ENCODE data around the gene SRCAP. TPM values are rescaled to one million over a fixed set of nuclear protein-coding genes. Genes with fewer than 3 reads are reported as not detected.
A peak's percentile ranks its signal among the peaks of the same experiment; 100 is the strongest.

SRCAP gene
- total and polyA plus RNA-seq, 2 donors, result 6.1 to 8.8 TPM

- 99% methylated on average over 13 of the region's 13 CpGs for WGBS
- Histone ChIP-seq H3K27ac (ENCODE audit: low read depth in 1 of 2, low read length in 1 of 2) (no peak overlapping the region), H3K4me3 (ENCODE audit: low read length in 2 of 2) (no peak overlapping the region), H3K9me3 (ENCODE audit: control insufficient read depth in 2 of 2, insufficient read depth in 1 of 2, low read length in 1 of 2) (no peaks in the 10 kb centered on the region), H3K4me1 (ENCODE audit: control insufficient read depth in 2 of 2, insufficient read depth in 2 of 2, low read length in 2 of 2) (peaks cover 0 to 12% of the 10 kb centered on the region in 2 donors), H3K27me3 (ENCODE audit: control insufficient read depth in 2 of 2, insufficient read depth in 1 of 2, low read length in 1 of 2) (no peaks in the 10 kb centered on the region), H3K36me3 (ENCODE audit: control insufficient read depth in 2 of 2, insufficient read depth in 2 of 2, low read length in 1 of 2) (peaks cover 40 to 50% of the 10 kb centered on the region in 2 donors)
- no peak for DNase-seq (ENCODE audit: low read depth in 6 of 9, low spot score in 9 of 9)
Observed at GRCh38 chr16:30756781-30757100, 57.8 kb downstream of the SRCAP start.

- Histone ChIP-seq H3K27me3 (ENCODE audit: control insufficient read depth in 2 of 2, insufficient read depth in 1 of 2, low read length in 1 of 2) (no peaks in the 10 kb centered on the region), H3K4me1 (ENCODE audit: control insufficient read depth in 2 of 2, insufficient read depth in 2 of 2, low read length in 2 of 2) (peaks cover 0 to 12% of the 10 kb centered on the region in 2 donors), H3K27ac (ENCODE audit: low read depth in 1 of 2, low read length in 1 of 2) (no peak overlapping the region), H3K36me3 (ENCODE audit: control insufficient read depth in 2 of 2, insufficient read depth in 2 of 2, low read length in 1 of 2) (peaks cover 40 to 50% of the 10 kb centered on the region in 2 donors), H3K9me3 (ENCODE audit: control insufficient read depth in 2 of 2, insufficient read depth in 1 of 2, low read length in 1 of 2) (no peaks in the 10 kb centered on the region), H3K4me3 (ENCODE audit: low read length in 2 of 2) (no peak overlapping the region)
- no peak for DNase-seq (ENCODE audit: low read depth in 6 of 9, low spot score in 9 of 9)
- WGBS, result 97% methylated on average over 7 of the region's 7 CpGs
Observed at GRCh38 chr16:30757316-30757715, 58.3 kb downstream of the SRCAP start.

- no peak for DNase-seq (ENCODE audit: low read depth in 6 of 9, low spot score in 9 of 9)
- Histone ChIP-seq H3K4me1 (ENCODE audit: control insufficient read depth in 2 of 2, insufficient read depth in 2 of 2, low read length in 2 of 2) (peaks cover 8 to 22% of the 10 kb centered on the region in 2 donors), H3K27me3 (ENCODE audit: control insufficient read depth in 2 of 2, insufficient read depth in 1 of 2, low read length in 1 of 2) (no peaks in the 10 kb centered on the region), H3K27ac (ENCODE audit: low read depth in 1 of 2, low read length in 1 of 2) (no peak overlapping the region), H3K36me3 (ENCODE audit: control insufficient read depth in 2 of 2, insufficient read depth in 2 of 2, low read length in 1 of 2) (peaks cover 38 to 47% of the 10 kb centered on the region in 2 donors), H3K4me3 (ENCODE audit: low read length in 2 of 2) (no peak overlapping the region), H3K9me3 (ENCODE audit: control insufficient read depth in 2 of 2, insufficient read depth in 1 of 2, low read length in 1 of 2) (no peaks in the 10 kb centered on the region)
- 56% methylated on average over 10 of the region's 10 CpGs for WGBS
Observed at GRCh38 chr16:30758988-30759491, 60.1 kb downstream of the SRCAP start.

GRCh38 chr16:30760001-30760559 is 61.1 kb downstream of the SRCAP start:
- H3K27me3 ChIP-seq (ENCODE audit: control insufficient read depth in 2 of 2, insufficient read depth in 1 of 2, low read length in 1 of 2), result no peaks in the 10 kb centered on the region
- no peaks in the 10 kb centered on the region for H3K9me3 ChIP-seq (ENCODE audit: control insufficient read depth in 2 of 2, insufficient read depth in 1 of 2, low read length in 1 of 2)
- H3K4me3 ChIP-seq (ENCODE audit: low read length in 2 of 2), result no peak overlapping the region
- peaks cover 8 to 22% of the 10 kb centered on the region in 2 donors for H3K4me1 ChIP-seq (ENCODE audit: control insufficient read depth in 2 of 2, insufficient read depth in 2 of 2, low read length in 2 of 2)
- H3K27ac ChIP-seq (ENCODE audit: low read depth in 1 of 2, low read length in 1 of 2), result no peak overlapping the region
- 97% methylated on average over 7 of the region's 7 CpGs for WGBS
- DNase-seq (ENCODE audit: low read depth in 6 of 9, low spot score in 9 of 9), result no peak
- H3K36me3 ChIP-seq (ENCODE audit: control insufficient read depth in 2 of 2, insufficient read depth in 2 of 2, low read length in 1 of 2), result peaks cover 38 to 48% of the 10 kb centered on the region in 2 donors

GRCh38 chr16:30760577-30761426 is 61.8 kb downstream of the SRCAP start:
- no peaks in the 10 kb centered on the region for H3K9me3 ChIP-seq (ENCODE audit: control insufficient read depth in 2 of 2, insufficient read depth in 1 of 2, low read length in 1 of 2)
- peak overlapping the region; percentile 57 to 66 for H3K4me3 ChIP-seq (ENCODE audit: low read length in 2 of 2)
- no peak overlapping the region for H3K27ac ChIP-seq (ENCODE audit: low read depth in 1 of 2, low read length in 1 of 2)
- DNase-seq (ENCODE audit: low read depth in 6 of 9, low spot score in 9 of 9), result no peak
- WGBS, result 31% methylated on average over 26 of the region's 26 CpGs
- H3K36me3 ChIP-seq (ENCODE audit: control insufficient read depth in 2 of 2, insufficient read depth in 2 of 2, low read length in 1 of 2), result peaks cover 39 to 50% of the 10 kb centered on the region in 2 donors
- H3K27me3 ChIP-seq (ENCODE audit: control insufficient read depth in 2 of 2, insufficient read depth in 1 of 2, low read length in 1 of 2), result no peaks in the 10 kb centered on the region
- H3K4me1 ChIP-seq (ENCODE audit: control insufficient read depth in 2 of 2, insufficient read depth in 2 of 2, low read length in 2 of 2), result peaks cover 8 to 22% of the 10 kb centered on the region in 2 donors

GRCh38 chr16:30761427-30761927 is 62.5 kb downstream of the SRCAP start:
- WGBS, result 1% methylated on average over 64 of the region's 64 CpGs
- DNase-seq (ENCODE audit: low read depth in 6 of 9, low spot score in 9 of 9), result peak in 2 of 9 donors; percentile 22 to 54
- peak overlapping the region; percentile 62 to 80 for H3K27ac ChIP-seq (ENCODE audit: low read depth in 1 of 2, low read length in 1 of 2)
- H3K27me3 ChIP-seq (ENCODE audit: control insufficient read depth in 2 of 2, insufficient read depth in 1 of 2, low read length in 1 of 2), result no peaks in the 10 kb centered on the region
- H3K4me1 ChIP-seq (ENCODE audit: control insufficient read depth in 2 of 2, insufficient read depth in 2 of 2, low read length in 2 of 2), result peaks cover 8 to 22% of the 10 kb centered on the region in 2 donors
- H3K4me3 ChIP-seq (ENCODE audit: low read length in 2 of 2), result peak overlapping the region; percentile 57 to 66
- H3K36me3 ChIP-seq (ENCODE audit: control insufficient read depth in 2 of 2, insufficient read depth in 2 of 2, low read length in 1 of 2), result peaks cover 39 to 51% of the 10 kb centered on the region in 2 donors
- H3K9me3 ChIP-seq (ENCODE audit: control insufficient read depth in 2 of 2, insufficient read depth in 1 of 2, low read length in 1 of 2), result no peaks in the 10 kb centered on the region

- Histone ChIP-seq H3K27ac (ENCODE audit: low read depth in 1 of 2, low read length in 1 of 2) (peak within 1 kb of the TSS; percentile 75 to 80), H3K36me3 (ENCODE audit: control insufficient read depth in 2 of 2, insufficient read depth in 2 of 2, low read length in 1 of 2) (peaks cover 39 to 51% of the 10 kb centered on the region in 2 donors), H3K4me1 (ENCODE audit: control insufficient read depth in 2 of 2, insufficient read depth in 2 of 2, low read length in 2 of 2) (peaks cover 8 to 22% of the 10 kb centered on the region in 2 donors), H3K27me3 (ENCODE audit: control insufficient read depth in 2 of 2, insufficient read depth in 1 of 2, low read length in 1 of 2) (no peaks in the 10 kb centered on the region), H3K9me3 (ENCODE audit: control insufficient read depth in 2 of 2, insufficient read depth in 1 of 2, low read length in 1 of 2) (no peaks in the 10 kb centered on the region), H3K4me3 (ENCODE audit: low read length in 2 of 2) (peak within 1 kb of the TSS; percentile 57 to 66)
- WGBS, result 1% methylated on average over 60 of the region's 60 CpGs
- DNase-seq (ENCODE audit: low read depth in 6 of 9, low spot score in 9 of 9), result peak; percentile 85 to 95 (median 90)
Observed at GRCh38 chr16:30761928-30762902, 63.2 kb downstream of the SRCAP start, which contains the start of the genes CFAP119 and RNF40. Gene CFAP119 (minus strand): TSS chr16:30762062. CDS start chr16:30761748, 314 bp downstream. Gene RNF40 (plus strand): TSS chr16:30762322. CDS start chr16:30762546, 224 bp downstream.

GRCh38 chr16:30762991-30763725 is 64.2 kb downstream of the SRCAP start:
- 86% methylated on average over 15 of the region's 15 CpGs for WGBS
- Histone ChIP-seq H3K9me3 (ENCODE audit: control insufficient read depth in 2 of 2, insufficient read depth in 1 of 2, low read length in 1 of 2) (no peaks in the 10 kb centered on the region), H3K27ac (ENCODE audit: low read depth in 1 of 2, low read length in 1 of 2) (peak overlapping the region in 1 of 2 donors; percentile 80), H3K36me3 (ENCODE audit: control insufficient read depth in 2 of 2, insufficient read depth in 2 of 2, low read length in 1 of 2) (peaks cover 43 to 53% of the 10 kb centered on the region in 2 donors), H3K4me1 (ENCODE audit: control insufficient read depth in 2 of 2, insufficient read depth in 2 of 2, low read length in 2 of 2) (peaks cover 8 to 22% of the 10 kb centered on the region in 2 donors), H3K27me3 (ENCODE audit: control insufficient read depth in 2 of 2, insufficient read depth in 1 of 2, low read length in 1 of 2) (no peaks in the 10 kb centered on the region), H3K4me3 (ENCODE audit: low read length in 2 of 2) (peak overlapping the region; percentile 57 to 66)
- DNase-seq (ENCODE audit: low read depth in 6 of 9, low spot score in 9 of 9), result no peak
